Neuronal stem cell (in vitro differentiated cells): ENCODE results near the gene NFILZ.
A peak's percentile ranks its signal among the peaks of the same experiment; 100 is the strongest.
"Not testable (repeated sequence)": the region's sequence is repeated elsewhere in the genome, so short reads cannot be mapped to it uniquely, and the experiment has no call there.

ENCODE experiments used
- DNase-seq: peaks from one replicate; pipeline ENCODE4 v3.0.0-alpha.2; 2013; ENCODE audit warnings: low spot score
- H2AFZ ChIP-seq: one replicate; pipeline ENCODE4 v1.6.1; 2013; ENCODE audit warnings: mild to moderate bottlenecking, low read length, inconsistent platforms
- H2AK5ac ChIP-seq: 2 replicates; pipeline ENCODE4 v1.6.1; 2013; ENCODE audit warnings: low read depth, mild to moderate bottlenecking, inconsistent platforms, low read length, moderate library complexity, mixed read lengths
- H2BK120ac ChIP-seq: 2 replicates; pipeline ENCODE4 v1.6.1; 2013; ENCODE audit warnings: low read depth, mild to moderate bottlenecking, inconsistent platforms, low read length, moderate library complexity, mixed read lengths
- H2BK12ac ChIP-seq: one replicate; pipeline ENCODE4 v1.6.1; 2013; ENCODE audit warnings: low read length, inconsistent platforms
- H2BK15ac ChIP-seq: 2 replicates; pipeline ENCODE4 v1.6.1; 2013; ENCODE audit warnings: mild to moderate bottlenecking, low read length, inconsistent platforms, mixed read lengths
- H2BK5ac ChIP-seq: one replicate; pipeline ENCODE4 v1.6.1; 2013; ENCODE audit warnings: inconsistent platforms, mild to moderate bottlenecking, low read length, moderate library complexity
- H3K14ac ChIP-seq: one replicate; pipeline ENCODE4 v1.6.1; 2013; ENCODE audit warnings: low read length, inconsistent platforms
- H3K18ac ChIP-seq: 2 replicates; pipeline ENCODE4 v1.6.1; 2013; ENCODE audit warnings: low read length, inconsistent platforms
- H3K23ac ChIP-seq: 2 replicates; pipeline ENCODE4 v1.6.1; 2013; ENCODE audit warnings: low read depth, mild to moderate bottlenecking, mixed read lengths, low read length, inconsistent platforms; ENCODE audit not compliant: poor library complexity
- H3K27ac ChIP-seq: replicated peaks from 3 replicates; pipeline ENCODE4 v1.5.1; 2013; ENCODE audit warnings: low read length, inconsistent platforms
- H3K27me3 ChIP-seq, 3 experiments: 2 replicates each; pipeline ENCODE4 v1.6.1; 2013; ENCODE audit warnings: low read length in 3 of 3, mild to moderate bottlenecking in 2 of 3, inconsistent platforms in 1 of 3, low read depth in 1 of 3, mixed read lengths in 1 of 3, moderate library complexity in 1 of 3; ENCODE audit not compliant: control insufficient read depth in 3 of 3, insufficient read depth in 3 of 3
- H3K36me3 ChIP-seq, 2 donors: replicated peaks in 1 of 2; 2 replicates each; pipeline ENCODE4 v1.6.1; 2013; ENCODE audit warnings: low read length in 2 of 2; ENCODE audit not compliant: control insufficient read depth in 2 of 2, insufficient read depth in 2 of 2
- H3K4ac ChIP-seq: 2 replicates; pipeline ENCODE4 v1.6.1; 2013; ENCODE audit warnings: inconsistent platforms, mild to moderate bottlenecking, low read length, moderate library complexity
- H3K4me1 ChIP-seq, 2 donors: 1 replicate in 1 of 2; 2 replicates in 1 of 2; pipeline ENCODE4 v1.6.1; 2013; ENCODE audit warnings: low read length in 2 of 2, low read depth in 1 of 2; ENCODE audit not compliant: control insufficient read depth in 2 of 2, insufficient read depth in 1 of 2
- H3K4me2 ChIP-seq: one replicate; pipeline ENCODE4 v1.6.1; 2013; ENCODE audit warnings: mild to moderate bottlenecking, low read length, inconsistent platforms; ENCODE audit not compliant: insufficient read depth, poor library complexity, severe bottlenecking
- H3K4me3 ChIP-seq, 2 donors: 2 replicates each; pipeline ENCODE4 v1.5.1; 2013; ENCODE audit warnings: low read length in 2 of 2, mild to moderate bottlenecking in 2 of 2, inconsistent platforms in 1 of 2, moderate library complexity in 1 of 2
- H3K79me1 ChIP-seq: one replicate; pipeline ENCODE4 v1.6.1; 2013; ENCODE audit warnings: low read depth, mild to moderate bottlenecking, inconsistent platforms, low read length, moderate library complexity
- H3K9ac ChIP-seq: one replicate; pipeline ENCODE4 v1.6.1; 2013; ENCODE audit warnings: mild to moderate bottlenecking, low read depth, low read length, inconsistent platforms; ENCODE audit not compliant: poor library complexity
- H3K9me3 ChIP-seq, 2 donors: replicated peaks in 1 of 2; 2 replicates each; pipeline versions ENCODE3 to v1.6.1; 2013; ENCODE audit warnings: low read length in 2 of 2, mild to moderate bottlenecking in 2 of 2, inconsistent platforms in 1 of 2, low read depth in 1 of 2, mixed read lengths in 1 of 2, moderate library complexity in 1 of 2; ENCODE audit not compliant: control insufficient read depth in 2 of 2, insufficient read depth in 1 of 2
- H4K8ac ChIP-seq: one replicate; pipeline ENCODE4 v1.6.1; 2013; ENCODE audit warnings: low read depth, mild to moderate bottlenecking, inconsistent platforms, low read length, moderate library complexity
- H4K91ac ChIP-seq: one replicate; pipeline ENCODE4 v1.6.1; 2013; ENCODE audit warnings: low read length, low read depth, mild to moderate bottlenecking, inconsistent platforms; ENCODE audit not compliant: poor library complexity
- WGBS, 2 donors: extraction: QIAGEN DNeasy Blood & Tissue Kit; methylation state at CpG; one replicate each; pipeline ENCODE4 v1.1.7; 2013; ENCODE audit warnings: missing lambda C conversion rate in 2 of 2, mixed read lengths in 1 of 2; ENCODE audit not compliant: insufficient read length in 2 of 2, insufficient replicate concordance in 1 of 2; ENCODE audit errors: extremely low coverage in 2 of 2; 5-methylcytosine and 5-hydroxymethylcytosine counted together

The NFILZ gene

DNA sequence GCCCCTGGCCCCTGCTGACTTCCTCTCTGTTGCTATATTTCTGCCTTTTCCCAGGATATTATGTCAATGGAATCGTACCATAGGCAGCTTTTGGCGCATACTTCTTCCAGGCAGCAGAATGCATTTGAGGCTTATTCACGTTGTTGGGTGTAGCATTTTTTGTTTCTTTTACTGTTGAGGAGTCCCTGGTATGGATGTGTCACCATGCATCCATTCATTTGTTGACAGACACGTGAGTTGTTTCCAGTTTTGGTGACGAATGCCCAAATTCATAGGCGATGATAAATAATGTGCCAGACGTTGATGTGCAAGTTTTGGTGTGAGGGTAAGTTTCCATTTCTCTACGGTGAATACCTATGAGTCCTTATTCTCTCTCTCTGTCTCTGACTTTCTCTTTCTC, 5.0 kb downstream of the NFILZ start:
- WGBS, 2 donors = no CpG with 5 or more reads among the region's 8 CpGs
- H2AFZ ChIP-seq = no peak overlapping the region
- no peak overlapping the region for H3K27ac ChIP-seq
- no peak overlapping the region for H3K4me2 ChIP-seq
- H3K4ac ChIP-seq = no peak overlapping the region
- DNase-seq = no peak
- no peak overlapping the region for H4K91ac ChIP-seq
- no peak overlapping the region for H3K18ac ChIP-seq
- H3K4me1 ChIP-seq = peaks cover 0 to 11% of the 10 kb centered on the region in 2 donors
- no peaks in the 10 kb centered on the region for H3K9me3 ChIP-seq
- H2BK120ac ChIP-seq = no peak overlapping the region
- H3K4me3 ChIP-seq = no peak overlapping the region
- no peak overlapping the region for H2AK5ac ChIP-seq
- no peak overlapping the region for H2BK12ac ChIP-seq
- no peaks in the 10 kb centered on the region for H3K79me1 ChIP-seq
- no peak overlapping the region for H3K9ac ChIP-seq
- no peaks in the 10 kb centered on the region for H3K36me3 ChIP-seq
- H3K23ac ChIP-seq = no peak overlapping the region
- H3K27me3 ChIP-seq = no peaks in the 10 kb centered on the region
- H3K14ac ChIP-seq = no peak overlapping the region
- no peak overlapping the region for H2BK5ac ChIP-seq
- no peak overlapping the region for H2BK15ac ChIP-seq
- no peak overlapping the region for H4K8ac ChIP-seq

DNA sequence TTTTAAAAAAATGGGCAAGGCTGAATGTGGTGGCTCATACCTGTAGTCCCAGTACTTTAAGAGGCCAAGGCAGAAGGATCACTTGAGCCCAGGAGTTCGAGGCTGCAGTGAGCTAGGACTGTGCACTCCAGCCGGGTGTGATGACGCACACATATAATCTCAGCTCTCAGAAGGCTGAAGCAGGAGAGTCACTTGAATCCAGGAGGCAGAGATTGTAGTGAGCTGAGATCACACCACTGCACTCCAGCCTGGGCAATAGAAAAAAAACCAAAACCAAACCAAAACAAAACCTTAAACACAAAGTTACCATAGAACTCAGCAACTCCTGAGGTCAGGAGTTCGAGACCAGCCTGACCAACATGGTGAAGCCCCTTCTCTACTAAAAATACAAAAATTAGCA, 6.6 kb downstream of the NFILZ start:
- not testable (repeated sequence) for H2BK15ac ChIP-seq, H3K4me1 ChIP-seq, H3K9me3 ChIP-seq, H3K4me2 ChIP-seq, DNase-seq, H4K91ac ChIP-seq, H3K79me1 ChIP-seq, H4K8ac ChIP-seq, H2BK12ac ChIP-seq, H3K27me3 ChIP-seq, H2BK5ac ChIP-seq, H2BK120ac ChIP-seq, H3K23ac ChIP-seq, H3K14ac ChIP-seq, H3K27ac ChIP-seq, H3K9ac ChIP-seq, H2AFZ ChIP-seq, H3K18ac ChIP-seq, H3K4me3 ChIP-seq, H2AK5ac ChIP-seq, H3K36me3 ChIP-seq, H3K4ac ChIP-seq
- no CpG with 5 or more reads among the region's 4 CpGs for WGBS, 2 donors

- Histone ChIP-seq H3K27ac (no peak overlapping the region), H2AFZ (no peak overlapping the region), H3K4me3 (peak overlapping the region in 1 of 2 donors; percentile 49), H3K9ac (peak overlapping the region; percentile 53), H2BK12ac (no peak overlapping the region), H3K23ac (no peak overlapping the region), H3K27me3 (no peaks in the 10 kb centered on the region), H3K9me3 (peaks cover 0 to 3% of the 10 kb centered on the region in 2 donors), H4K91ac (no peak overlapping the region), H3K4ac (no peak overlapping the region), H3K14ac (no peak overlapping the region), H2BK120ac (no peak overlapping the region), H3K4me2 (no peak overlapping the region), H3K79me1 (no peaks in the 10 kb centered on the region), H4K8ac (no peak overlapping the region), H2BK15ac (no peak overlapping the region), H3K18ac (peak overlapping the region; percentile 33), H2AK5ac (no peak overlapping the region), H2BK5ac (no peak overlapping the region), H3K4me1 (no peaks in the 10 kb centered on the region), H3K36me3 (peaks cover 0 to 2% of the 10 kb centered on the region in 2 donors)
- WGBS, 2 donors = no CpG with 5 or more reads among the region's 21 CpGs
- no peak for DNase-seq
Measured at GRCh38 chr19:8638078-8638619, 7.7 kb downstream of the NFILZ start.

DNA sequence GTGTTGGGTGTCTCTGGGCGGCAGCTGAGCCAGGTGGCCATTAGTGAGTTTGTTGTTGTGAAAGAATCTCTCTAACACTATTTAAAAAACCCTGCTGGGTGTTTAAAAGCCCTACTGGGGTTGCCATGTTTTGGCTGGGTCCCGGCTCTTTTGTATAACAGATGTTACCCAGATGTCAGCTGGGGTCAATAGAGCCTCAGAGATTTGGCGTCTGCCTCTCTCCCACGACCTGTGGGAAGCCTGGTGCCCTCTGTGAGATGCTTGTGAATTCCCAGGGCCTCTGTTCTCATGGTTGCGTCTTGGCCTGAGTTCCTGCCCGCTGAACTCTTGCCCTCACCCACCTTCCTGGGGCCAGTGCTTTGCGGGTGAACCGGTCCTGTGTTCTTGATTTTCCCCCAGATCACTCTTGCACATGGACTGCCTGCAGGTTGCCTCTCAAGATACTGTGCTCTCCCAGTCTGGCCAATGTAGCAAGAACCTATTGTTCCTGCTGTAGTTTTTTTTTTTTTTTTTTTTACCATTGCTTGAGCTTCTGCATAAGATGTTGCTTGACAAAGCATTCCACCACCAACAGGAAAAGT, 9.5 kb downstream of the NFILZ start:
- Histone ChIP-seq H3K27ac (no peak overlapping the region), H3K4me3 (no peak overlapping the region), H2AK5ac (no peak overlapping the region), H3K79me1 (no peaks in the 10 kb centered on the region), H3K4ac (no peak overlapping the region), H3K4me2 (no peak overlapping the region), H2BK5ac (no peak overlapping the region), H2AFZ (no peak overlapping the region), H3K18ac (no peak overlapping the region), H3K23ac (no peak overlapping the region), H3K4me1 (no peaks in the 10 kb centered on the region), H2BK12ac (no peak overlapping the region), H4K8ac (no peak overlapping the region), H2BK15ac (no peak overlapping the region), H3K9ac (no peak overlapping the region), H3K36me3 (peaks cover 0 to 2% of the 10 kb centered on the region in 2 donors), H2BK120ac (no peak overlapping the region), H4K91ac (no peak overlapping the region), H3K9me3 (peaks cover 0 to 3% of the 10 kb centered on the region in 2 donors), H3K27me3 (no peaks in the 10 kb centered on the region), H3K14ac (no peak overlapping the region)
- DNase-seq = no peak
- no CpG with 5 or more reads among the region's 8 CpGs for WGBS, 2 donors
